Measurements from ENCODE around the gene FXYD2. TPM values are rescaled to one million over a fixed set of nuclear protein-coding genes. Genes with fewer than 3 reads are reported as not detected.
A peak's percentile ranks its signal among the peaks of the same experiment; 100 is the strongest.

Gene FXYD2
- total and polyA plus RNA-seq, 2 of the 8 experiments (the other 6 are each of a cell fraction or from before 2014, with no cell fraction given) = 0.89 to 1.1 TPM

DNA sequence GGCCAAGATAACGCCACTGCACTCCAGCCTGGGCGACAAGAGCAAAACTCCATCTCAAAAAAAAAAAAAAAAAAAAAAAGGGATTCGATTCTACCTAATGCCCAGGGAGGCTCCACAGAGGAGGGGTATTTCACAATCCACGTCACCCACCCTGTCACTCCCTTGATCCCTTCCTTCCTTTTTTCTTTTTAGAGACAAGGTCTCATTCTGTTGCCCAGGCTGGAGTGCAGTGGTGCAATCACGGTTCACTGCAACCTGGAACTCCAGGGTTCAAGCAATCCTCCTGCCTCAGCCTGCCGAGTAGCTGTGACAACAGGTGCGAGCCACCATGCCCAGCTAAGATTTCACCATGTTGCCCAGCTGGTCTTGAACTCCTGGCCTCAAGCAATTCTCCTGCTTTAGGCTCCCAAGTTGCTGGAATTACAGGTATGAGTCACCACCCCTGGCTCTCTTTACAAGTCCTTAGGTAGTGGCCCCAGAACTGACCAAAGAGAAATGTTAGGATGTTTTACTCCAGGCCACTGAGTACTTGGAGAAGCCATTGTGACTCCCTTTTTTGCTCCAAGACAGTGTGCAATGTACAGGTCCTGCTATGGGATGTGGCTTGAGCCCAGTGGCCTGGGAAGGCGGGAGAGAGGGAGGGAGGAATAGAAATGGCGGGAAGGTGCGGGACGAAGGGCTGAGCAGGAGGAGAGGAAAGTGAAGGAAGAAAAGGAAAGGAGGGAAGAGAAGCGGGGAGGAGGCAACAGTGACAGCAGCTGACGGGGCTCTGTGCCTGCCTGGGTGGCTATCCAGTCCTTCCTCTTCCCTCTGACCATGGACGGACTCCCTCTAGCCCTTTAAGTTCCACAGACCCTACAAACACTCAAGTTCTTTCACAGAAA, 11.8 kb upstream of the FXYD2 start:
- 84 to 100% methylated on average over 2 to 13 of the region's 14 CpGs for WGBS, 2 experiments (ENCODE audit: extremely low coverage in 1 of 2, insufficient coverage in 1 of 2, insufficient read length in 1 of 2, insufficient replicate concordance in 2 of 2, low coverage in 1 of 2, low lambda C conversion rate in 2 of 2, missing lambda C conversion rate in 1 of 2)

More for the DNA sequence above, 11.8 kb upstream of the FXYD2 start:
- DNase-seq (ENCODE audit: low read depth in 1 of 2, low spot score in 2 of 2) (no peak), FAIRE-seq (no peak)
- Histone ChIP-seq H3K23me2 (ENCODE audit: low read depth, low read length) (no peaks in the 10 kb centered on the region; the same call in 1 of the 2 replicates), H4K5ac (ENCODE audit: insufficient read length, low read depth, low read length) (no peak overlapping the region), H2BK12ac (ENCODE audit: low read depth, low read length) (no peak overlapping the region), H3K9me3 (ENCODE audit: insufficient read depth in 2 of 2, low read depth in 1 of 2, low read length in 1 of 2) (no peaks in the 10 kb centered on the region), H4K91ac (replicated peaks; ENCODE audit: insufficient read length, low read length) (no peak overlapping the region), H3K18ac (ENCODE audit: extremely low read depth, low read length) (no peak overlapping the region), H2BK120ac (replicated peaks; ENCODE audit: low read depth, low read length) (no peak overlapping the region), H3K4me1 (replicated peaks in 1 of 4; ENCODE audit: control insufficient read depth in 3 of 4, insufficient read depth in 4 of 4, low read length in 3 of 4) (peaks cover 0 to 6% (median under 1%) of the 10 kb centered on the region in 4 experiments; a peak in 2 of 7 replicates), H4K8ac (ENCODE audit: extremely low read depth, insufficient read depth, low read length) (no peak overlapping the region), H3K79me2 (ENCODE audit: control insufficient read depth in 1 of 2, insufficient read depth in 2 of 2, low read length in 2 of 2) (no peaks in the 10 kb centered on the region), H2BK15ac (ENCODE audit: low read length) (no peak overlapping the region), H3K27ac (ENCODE audit: low read depth, low read length) (no peak overlapping the region), H3K27me3 (replicated peaks in 1 of 4; ENCODE audit: control insufficient read depth in 3 of 4, extremely low read depth in 1 of 4, insufficient read depth in 3 of 4, low read length in 3 of 4) (no peaks in the 10 kb centered on the region), H3K79me1 (ENCODE audit: low read depth, low read length) (no peaks in the 10 kb centered on the region), H2BK5ac (ENCODE audit: low read depth, low read length) (no peak overlapping the region), H4K20me1 (replicated peaks in 1 of 2; ENCODE audit: control insufficient read depth in 1 of 2, insufficient read depth in 2 of 2, low read length in 2 of 2) (no peaks in the 10 kb centered on the region), H3K56ac (replicated peaks; ENCODE audit: insufficient read length, low read depth, low read length) (no peak overlapping the region), H2BK20ac (ENCODE audit: low read length) (no peak overlapping the region), H3K9ac (replicated peaks in 1 of 4; ENCODE audit: extremely low read depth in 1 of 4, low read depth in 3 of 4, low read length in 3 of 4) (no peak overlapping the region), H3K23ac (ENCODE audit: insufficient read length) (no peak overlapping the region), H3K4me2 (ENCODE audit: insufficient read depth in 1 of 2, low read depth in 2 of 2, low read length in 2 of 2) (no peak overlapping the region), H2AFZ (ENCODE audit: low read length) (no peak overlapping the region), H3K4ac (replicated peaks; ENCODE audit: insufficient read length, low read depth, low read length) (no peak overlapping the region), H2AK5ac (ENCODE audit: low read depth, low read length) (no peak overlapping the region), H3K4me3 (ENCODE audit: extremely low read depth in 1 of 4, insufficient read depth in 2 of 4, low read depth in 3 of 4, low read length in 4 of 4) (no peak overlapping the region), H3K36me3 (ENCODE audit: control insufficient read depth in 2 of 4, insufficient read depth in 4 of 4, low read length in 3 of 4) (no peaks in the 10 kb centered on the region; a peak in 1 of 8 replicates), H3K14ac (ENCODE audit: insufficient read length) (no peak overlapping the region)
- ChIA-PET CTCF (ENCODE audit: partially characterized antibody) (interaction anchor here (4.6 to 11.9 kb wide), 2 partner anchors 17 to 111 kb away, joined by 22 to 91 read pairs; no protein-coding TSS in a partner anchor), POLR2A (ENCODE audit: partially characterized antibody) (no interaction called here)
- TF ChIP-seq RXRA (IDR thresholded peaks at IDR 0.05; ENCODE audit: insufficient read depth, low read depth, low read length) (no peak), SRF (IDR thresholded peaks at IDR 0.05; ENCODE audit: low read depth, low read length) (no peak), SIN3A (conservative IDR thresholded peaks at IDR 0.05 in 1 of 2, IDR thresholded peaks at IDR 0.05 in 1 of 2; ENCODE audit: low read depth in 1 of 2, low read length in 2 of 2) (no peak), TAF1 (IDR thresholded peaks at IDR 0.05; ENCODE audit: low read depth, low read length) (no peak)
- TF ChIP-seq, protein P1, sequence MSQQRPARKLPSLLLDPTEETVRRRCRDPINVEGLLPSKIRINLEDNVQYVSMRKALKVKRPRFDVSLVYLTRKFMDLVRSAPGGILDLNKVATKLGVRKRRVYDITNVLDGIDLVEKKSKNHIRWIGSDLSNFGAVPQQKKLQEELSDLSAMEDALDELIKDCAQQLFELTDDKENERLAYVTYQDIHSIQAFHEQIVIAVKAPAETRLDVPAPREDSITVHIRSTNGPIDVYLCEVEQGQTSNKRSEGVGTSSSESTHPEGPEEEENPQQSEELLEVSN (IDR thresholded peaks at IDR 0.05) = peak; percentile 56
